Islet precursor cell (in vitro differentiated cells): Measurements from ENCODE around the gene B4GALT2.

Experiments used
- DNase-seq: peaks from one replicate; pipeline ENCODE4 v3.0.0-alpha.2; 2018

B4GALT2 gene

GRCh38 chr1:43987159-43987902, 8.3 kb downstream of the B4GALT2 start:
- no peak for DNase-seq

- no peak for DNase-seq
These were observed 11.5 kb downstream of the B4GALT2 start for GRCh38 chr1:43990271-43991199.

- DNase-seq, result no peak
These were observed 12.1 kb downstream of the B4GALT2 start for GRCh38 chr1:43991200-43991475.

- peak; percentile 90 for DNase-seq
These were observed 12.6 kb downstream of the B4GALT2 start, which contains the start of gene CCDC24 for GRCh38 chr1:43991476-43992231. CCDC24 (plus strand) TSS chr1:43991599; CDS start chr1:43991879, 280 bp downstream.

- no peak for DNase-seq
These were observed 13.4 kb downstream of the B4GALT2 start for GRCh38 chr1:43992232-43992995.

- DNase-seq, result no peak
These were observed 14.3 kb downstream of the B4GALT2 start for GRCh38 chr1:43993206-43993914.

- no peak for DNase-seq
These were observed 15.1 kb downstream of the B4GALT2 start for GRCh38 chr1:43994071-43994470.

GRCh38 chr1:43994794-43995790, 16.1 kb downstream of the B4GALT2 start:
- DNase-seq, result peak; percentile 89

- DNase-seq, result no peak
These were observed 17.1 kb downstream of the B4GALT2 start for GRCh38 chr1:43995984-43996732.

GRCh38 chr1:43996733-43997115, 17.7 kb downstream of the B4GALT2 start:
- DNase-seq, result no peak

GRCh38 chr1:43997295-43997999, 18.4 kb downstream of the B4GALT2 start:
- DNase-seq, result no peak

- DNase-seq, result no peak
These were observed 19.0 kb downstream of the B4GALT2 start for GRCh38 chr1:43998000-43998378.

- DNase-seq, result no peak
These were observed 20.4 kb downstream of the B4GALT2 start for GRCh38 chr1:43999455-43999854.

- DNase-seq, result no peak
These were observed 21.2 kb downstream of the B4GALT2 start for GRCh38 chr1:44000122-44000665.

GRCh38 chr1:44002165-44002564, 23.2 kb downstream of the B4GALT2 start:
- no peak for DNase-seq

GRCh38 chr1:44002606-44003157, 23.7 kb downstream of the B4GALT2 start:
- no peak for DNase-seq

GRCh38 chr1:44008259-44008658, 29.2 kb downstream of the B4GALT2 start:
- DNase-seq, result no peak

- DNase-seq, result no peak
These were observed 32.0 kb downstream of the B4GALT2 start for GRCh38 chr1:44010935-44011471.
